ENCODE results near the gene CBX5. TPM values are rescaled to one million over a fixed set of nuclear protein-coding genes. Genes with fewer than 3 reads are reported as not detected.
"Not testable (repeated sequence)": the region's sequence is repeated elsewhere in the genome, so short reads cannot be mapped to it uniquely, and the experiment has no call there.

CBX5 gene
- total and polyA plus RNA-seq, 2 of the 8 experiments (the other 6 are each of a cell fraction or from before 2014, with no cell fraction given) = 62.4 to 231 TPM

DNA sequence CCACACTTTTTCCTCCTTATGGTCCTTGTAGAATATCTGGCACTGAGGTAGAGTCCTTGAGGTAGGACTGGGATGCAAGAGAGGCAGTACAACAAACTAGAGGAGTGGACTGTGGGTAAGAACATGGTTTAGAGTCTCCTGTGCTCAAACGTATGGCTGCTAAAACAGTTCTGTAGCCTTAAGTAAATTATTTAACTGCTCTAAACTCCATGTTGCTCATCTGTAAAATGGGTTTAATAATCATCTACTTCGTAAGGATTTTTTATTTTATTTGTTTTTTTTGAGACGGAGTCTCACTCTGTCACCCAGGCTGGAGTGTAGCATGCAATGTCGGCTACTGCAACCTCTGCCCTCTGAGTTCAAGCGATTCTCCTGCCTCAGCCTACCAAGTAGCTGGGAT lies 41.4 kb upstream of the CBX5 start (continued):
- TF ChIP-seq GTF2F1 (IDR thresholded peaks at IDR 0.05; ENCODE audit: borderline replicate concordance, low read depth, low read length) = no peak
- no peak for TF ChIP-seq YY1 (IDR thresholded peaks at IDR 0.05; ENCODE audit: low read depth, low read length)
- TF ChIP-seq BCL11A (IDR thresholded peaks at IDR 0.05; ENCODE audit: low read depth in 2 of 2, low read length in 2 of 2) = no peak
- TF ChIP-seq SP4 (IDR thresholded peaks at IDR 0.05; ENCODE audit: low read length) = no peak
- no peak for TF ChIP-seq SIRT6 (IDR thresholded peaks at IDR 0.05; ENCODE audit: low read length)
- TF ChIP-seq POLR2A (IDR thresholded peaks at IDR 0.05; ENCODE audit: control extremely low read depth in 1 of 2, low read depth in 2 of 2, low read length in 2 of 2) = no peak

GRCh38 chr12:54312309-54312708 lies 32.4 kb upstream of the CBX5 start:
- not testable (repeated sequence) for H2BK20ac ChIP-seq (ENCODE audit: low read length); H3K27me3 ChIP-seq (replicated peaks in 1 of 4; ENCODE audit: control insufficient read depth in 3 of 4, extremely low read depth in 1 of 4, insufficient read depth in 3 of 4, low read length in 3 of 4); H2BK15ac ChIP-seq (ENCODE audit: low read length); H2BK120ac ChIP-seq (replicated peaks; ENCODE audit: low read depth, low read length); DNase-seq (ENCODE audit: low read depth in 1 of 2, low spot score in 2 of 2); H4K91ac ChIP-seq (replicated peaks; ENCODE audit: insufficient read length, low read length); H3K23ac ChIP-seq (ENCODE audit: insufficient read length); H3K14ac ChIP-seq (ENCODE audit: insufficient read length); H3K9me3 ChIP-seq (ENCODE audit: insufficient read depth in 2 of 2, low read depth in 1 of 2, low read length in 1 of 2); H2BK12ac ChIP-seq (ENCODE audit: low read depth, low read length); H4K5ac ChIP-seq (ENCODE audit: insufficient read length, low read depth, low read length); H3K4ac ChIP-seq (replicated peaks; ENCODE audit: insufficient read length, low read depth, low read length); H2BK5ac ChIP-seq (ENCODE audit: low read depth, low read length); FAIRE-seq; H3K27ac ChIP-seq (ENCODE audit: low read depth, low read length); H4K20me1 ChIP-seq (replicated peaks in 1 of 2; ENCODE audit: control insufficient read depth in 1 of 2, insufficient read depth in 2 of 2, low read length in 2 of 2); H3K4me3 ChIP-seq (ENCODE audit: extremely low read depth in 1 of 4, insufficient read depth in 2 of 4, low read depth in 3 of 4, low read length in 4 of 4); H3K4me2 ChIP-seq (ENCODE audit: insufficient read depth in 1 of 2, low read depth in 2 of 2, low read length in 2 of 2); H3K4me1 ChIP-seq (replicated peaks in 1 of 4; ENCODE audit: control insufficient read depth in 3 of 4, insufficient read depth in 4 of 4, low read length in 3 of 4); H3K18ac ChIP-seq (ENCODE audit: extremely low read depth, low read length); H4K8ac ChIP-seq (ENCODE audit: extremely low read depth, insufficient read depth, low read length); H3K36me3 ChIP-seq (ENCODE audit: control insufficient read depth in 2 of 4, insufficient read depth in 4 of 4, low read length in 3 of 4); H3K79me2 ChIP-seq (ENCODE audit: control insufficient read depth in 1 of 2, insufficient read depth in 2 of 2, low read length in 2 of 2); H3K56ac ChIP-seq (replicated peaks; ENCODE audit: insufficient read length, low read depth, low read length); H2AK5ac ChIP-seq (ENCODE audit: low read depth, low read length); H3K79me1 ChIP-seq (ENCODE audit: low read depth, low read length); H2AFZ ChIP-seq (ENCODE audit: low read length); H3K23me2 ChIP-seq (ENCODE audit: low read depth, low read length); H3K9ac ChIP-seq (replicated peaks in 1 of 4; ENCODE audit: extremely low read depth in 1 of 4, low read depth in 3 of 4, low read length in 3 of 4)
- POLR2A ChIA-PET (ENCODE audit: partially characterized antibody) = interaction anchor here (1.0 to 3.6 kb wide), 6 partner anchors 11 to 32 kb away, joined by 3 to 17 read pairs (median 4); partner anchors contain the start of genes HNRNPA1 and NFE2
- 94% methylated on average over 7 of the region's 7 CpGs; no CpG with 5 or more reads in 1 of the 2 experiments for WGBS, 2 experiments (ENCODE audit: extremely low coverage in 1 of 2, insufficient coverage in 1 of 2, insufficient read length in 1 of 2, insufficient replicate concordance in 2 of 2, low coverage in 1 of 2, low lambda C conversion rate in 2 of 2, missing lambda C conversion rate in 1 of 2)
- CTCF ChIA-PET (ENCODE audit: partially characterized antibody) = interaction anchor here (1.0 to 34.6 kb wide), 3 partner anchors 12 to 92 kb away, joined by 3 to 618 read pairs (median 10); partner anchors contain the start of genes COPZ1 and NFE2
